Keratinocyte (primary cell): Measurements from ENCODE around the gene ZNF506.
"Not testable (repeated sequence)": the region's sequence is repeated elsewhere in the genome, so short reads cannot be mapped to it uniquely, and the experiment has no call there.

Experiments used
- EZH2 ChIP-seq: IDR thresholded peaks from one replicate; pipeline ENCODE4 v1.6.1; 2012; ENCODE audit warnings: inconsistent platforms, mild to moderate bottlenecking, low read length, moderate library complexity
- TF ChIP-seq, protein P1 (sequence below), 3 experiments: IDR thresholded peaks in 1 of 3; conservative IDR thresholded peaks in 1 of 3; optimal IDR thresholded peaks in 1 of 3; 2 replicates in 2 of 3; 3 replicates in 1 of 3; pipeline versions ENCODE3 to v1.5.1; 2011; ENCODE audit warnings: low read length in 3 of 3, mild to moderate bottlenecking in 3 of 3, moderate library complexity in 2 of 3, control low read depth in 1 of 3, inconsistent platforms in 1 of 3; ENCODE audit not compliant: insufficient read depth in 2 of 3; ENCODE audit errors: extremely low read depth in 1 of 3

DNA sequence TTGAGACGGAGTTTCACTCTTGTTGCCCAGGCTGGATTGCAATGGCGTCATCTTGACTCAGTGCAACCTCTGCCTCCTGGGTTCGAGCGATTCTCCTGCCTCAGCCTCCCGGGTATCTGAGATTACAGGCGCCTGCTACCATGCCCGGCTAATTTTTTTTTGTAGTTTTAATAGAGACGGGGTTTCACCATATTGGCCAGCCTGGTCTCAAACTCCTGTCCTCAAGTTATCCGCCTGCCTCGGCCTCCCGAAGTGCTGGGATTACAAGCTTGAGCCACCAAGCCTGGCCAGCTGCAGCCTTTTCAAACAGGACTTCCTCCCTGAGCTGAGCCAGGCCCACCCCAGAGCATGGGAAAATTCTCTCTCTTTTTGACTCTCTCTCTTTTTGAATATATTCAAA lies 426 bp upstream of the ZNF506 start:
- TF ChIP-seq, protein P1, sequence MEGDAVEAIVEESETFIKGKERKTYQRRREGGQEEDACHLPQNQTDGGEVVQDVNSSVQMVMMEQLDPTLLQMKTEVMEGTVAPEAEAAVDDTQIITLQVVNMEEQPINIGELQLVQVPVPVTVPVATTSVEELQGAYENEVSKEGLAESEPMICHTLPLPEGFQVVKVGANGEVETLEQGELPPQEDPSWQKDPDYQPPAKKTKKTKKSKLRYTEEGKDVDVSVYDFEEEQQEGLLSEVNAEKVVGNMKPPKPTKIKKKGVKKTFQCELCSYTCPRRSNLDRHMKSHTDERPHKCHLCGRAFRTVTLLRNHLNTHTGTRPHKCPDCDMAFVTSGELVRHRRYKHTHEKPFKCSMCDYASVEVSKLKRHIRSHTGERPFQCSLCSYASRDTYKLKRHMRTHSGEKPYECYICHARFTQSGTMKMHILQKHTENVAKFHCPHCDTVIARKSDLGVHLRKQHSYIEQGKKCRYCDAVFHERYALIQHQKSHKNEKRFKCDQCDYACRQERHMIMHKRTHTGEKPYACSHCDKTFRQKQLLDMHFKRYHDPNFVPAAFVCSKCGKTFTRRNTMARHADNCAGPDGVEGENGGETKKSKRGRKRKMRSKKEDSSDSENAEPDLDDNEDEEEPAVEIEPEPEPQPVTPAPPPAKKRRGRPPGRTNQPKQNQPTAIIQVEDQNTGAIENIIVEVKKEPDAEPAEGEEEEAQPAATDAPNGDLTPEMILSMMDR (optimal IDR thresholded peaks at IDR 0.05 in 1 of 3, IDR thresholded peaks at IDR 0.05 in 1 of 3, conservative IDR thresholded peaks at IDR 0.05 in 1 of 3; ENCODE audit: extremely low read depth in 1 of 3, insufficient read depth in 2 of 3, low read length in 3 of 3), result not testable (repeated sequence)
- TF ChIP-seq EZH2, result not testable (repeated sequence)
